ENCODE measurements around the gene TDRD6. TPM values are rescaled to one million over a fixed set of nuclear protein-coding genes. Genes with fewer than 3 reads are reported as not detected.

Gene TDRD6
- total and polyA plus RNA-seq, 2 donors (not counting 3 experiments of a cell fraction or from before 2014, with no cell fraction given), result under 0.01 TPM; not detected in 1

DNA sequence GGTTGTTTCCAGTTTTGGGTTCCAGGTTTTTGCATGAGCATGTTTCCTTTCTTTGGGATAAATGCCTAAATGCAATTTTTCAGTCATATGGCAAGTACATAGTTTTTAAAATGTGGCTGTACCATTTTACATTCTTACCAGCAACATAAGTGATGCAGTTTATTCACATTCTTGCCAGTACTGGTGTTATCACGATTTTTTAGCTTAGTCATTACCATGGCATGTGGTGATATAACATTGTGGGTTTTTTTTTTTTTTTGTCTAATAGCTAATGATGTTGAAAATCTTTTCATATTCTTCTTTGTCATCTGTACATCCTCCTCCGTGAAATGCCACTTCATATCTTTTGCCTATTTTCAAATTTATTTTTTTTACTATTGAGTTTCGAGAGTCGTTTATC lies 2.9 kb upstream of the TDRD6 start:
- intact Hi-C loops (cut with micrococcal nuclease), result no loop called here
- Histone ChIP-seq H2AFZ (ENCODE audit: low read depth, low read length) (no peak overlapping the region), H3K4me2 (ENCODE audit: insufficient read depth, low read length) (no peak overlapping the region), H4K20me1 (replicated peaks; ENCODE audit: control insufficient read depth, extremely low read depth, insufficient read depth, low read length) (no peaks in the 10 kb centered on the region), H3K27ac (ENCODE audit: insufficient read depth, low read depth, low read length) (no peak overlapping the region), H3K4me3 (replicated peaks in 1 of 3; ENCODE audit: insufficient read depth in 1 of 3, low read depth in 1 of 3, low read length in 3 of 3) (no peak overlapping the region), H3K4me1 (ENCODE audit: control insufficient read depth, extremely low read depth, insufficient read depth, low read length) (no peaks in the 10 kb centered on the region), H3K9me3 (replicated peaks; ENCODE audit: control insufficient read depth, insufficient read depth, low read length) (no peaks in the 10 kb centered on the region), H3K27me3 (ENCODE audit: control insufficient read depth in 2 of 2, insufficient read depth in 2 of 2, low read length in 2 of 2) (no peaks in the 10 kb centered on the region), H3K36me3 (ENCODE audit: control insufficient read depth in 2 of 2, extremely low read depth in 1 of 2, insufficient read depth in 2 of 2, low read length in 2 of 2) (no peaks in the 10 kb centered on the region), H3K9ac (replicated peaks; ENCODE audit: extremely low read depth, insufficient read depth, low read length) (no peak overlapping the region), H3K9me1 (replicated peaks; ENCODE audit: control insufficient read depth, extremely low read depth, insufficient read depth, low read length) (no peaks in the 10 kb centered on the region), H3K79me2 (ENCODE audit: control insufficient read depth, insufficient read depth, low read length) (no peaks in the 10 kb centered on the region)
- TF ChIP-seq POLR2AphosphoS5 (IDR thresholded peaks at IDR 0.05; ENCODE audit: insufficient read depth, low read depth, low read length) (no peak), MYC (IDR thresholded peaks at IDR 0.05; ENCODE audit: low read depth, low read length) (no peak), GATA2 (IDR thresholded peaks at IDR 0.05; ENCODE audit: insufficient read depth, insufficient read length, low read depth, low read length) (no peak), FOS (IDR thresholded peaks at IDR 0.05; ENCODE audit: borderline replicate concordance, insufficient read depth, low read length) (no peak), JUN (IDR thresholded peaks at IDR 0.05; ENCODE audit: borderline replicate concordance, insufficient read depth, insufficient read length, low read depth) (no peak), POLR2A (IDR thresholded peaks at IDR 0.05; ENCODE audit: low read depth, low read length) (no peak), EZH2 (IDR thresholded peaks at IDR 0.05; ENCODE audit: borderline replicate concordance, low read depth, low read length, severe bottlenecking) (no peak)
- TF ChIP-seq, protein P1, sequence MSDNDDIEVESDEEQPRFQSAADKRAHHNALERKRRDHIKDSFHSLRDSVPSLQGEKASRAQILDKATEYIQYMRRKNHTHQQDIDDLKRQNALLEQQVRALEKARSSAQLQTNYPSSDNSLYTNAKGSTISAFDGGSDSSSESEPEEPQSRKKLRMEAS (IDR thresholded peaks at IDR 0.05; ENCODE audit: insufficient read depth, insufficient read length), result no peak
- TF ChIP-seq, protein P2, sequence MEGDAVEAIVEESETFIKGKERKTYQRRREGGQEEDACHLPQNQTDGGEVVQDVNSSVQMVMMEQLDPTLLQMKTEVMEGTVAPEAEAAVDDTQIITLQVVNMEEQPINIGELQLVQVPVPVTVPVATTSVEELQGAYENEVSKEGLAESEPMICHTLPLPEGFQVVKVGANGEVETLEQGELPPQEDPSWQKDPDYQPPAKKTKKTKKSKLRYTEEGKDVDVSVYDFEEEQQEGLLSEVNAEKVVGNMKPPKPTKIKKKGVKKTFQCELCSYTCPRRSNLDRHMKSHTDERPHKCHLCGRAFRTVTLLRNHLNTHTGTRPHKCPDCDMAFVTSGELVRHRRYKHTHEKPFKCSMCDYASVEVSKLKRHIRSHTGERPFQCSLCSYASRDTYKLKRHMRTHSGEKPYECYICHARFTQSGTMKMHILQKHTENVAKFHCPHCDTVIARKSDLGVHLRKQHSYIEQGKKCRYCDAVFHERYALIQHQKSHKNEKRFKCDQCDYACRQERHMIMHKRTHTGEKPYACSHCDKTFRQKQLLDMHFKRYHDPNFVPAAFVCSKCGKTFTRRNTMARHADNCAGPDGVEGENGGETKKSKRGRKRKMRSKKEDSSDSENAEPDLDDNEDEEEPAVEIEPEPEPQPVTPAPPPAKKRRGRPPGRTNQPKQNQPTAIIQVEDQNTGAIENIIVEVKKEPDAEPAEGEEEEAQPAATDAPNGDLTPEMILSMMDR (IDR thresholded peaks at IDR 0.05; ENCODE audit: extremely low read depth in 1 of 2, insufficient read depth in 1 of 2, low read depth in 1 of 2, low read length in 2 of 2), result no peak
- FAIRE-seq (no peak), DNase-seq (ENCODE audit: low read depth, low spot score) (no peak)
- ChIA-PET POLR2A (no interaction called here), CTCF (no interaction called here)
- dilution Hi-C loops (cut with MboI; ENCODE audit: extremely low pct_ligation_motif_present, low sequenced_read_pairs), result no loop called here
- BruUV-seq (replicated peaks), result no TSS peak

Measured in endothelial cell of umbilical vein (primary cell).